ENCODE results near the gene POLE4. TPM values are rescaled to one million over a fixed set of nuclear protein-coding genes. Genes with fewer than 3 reads are reported as not detected.

Gene POLE4
- total and polyA plus RNA-seq, 8 donors, result 40.5 to 78.0 (median 45.7) TPM

DNA sequence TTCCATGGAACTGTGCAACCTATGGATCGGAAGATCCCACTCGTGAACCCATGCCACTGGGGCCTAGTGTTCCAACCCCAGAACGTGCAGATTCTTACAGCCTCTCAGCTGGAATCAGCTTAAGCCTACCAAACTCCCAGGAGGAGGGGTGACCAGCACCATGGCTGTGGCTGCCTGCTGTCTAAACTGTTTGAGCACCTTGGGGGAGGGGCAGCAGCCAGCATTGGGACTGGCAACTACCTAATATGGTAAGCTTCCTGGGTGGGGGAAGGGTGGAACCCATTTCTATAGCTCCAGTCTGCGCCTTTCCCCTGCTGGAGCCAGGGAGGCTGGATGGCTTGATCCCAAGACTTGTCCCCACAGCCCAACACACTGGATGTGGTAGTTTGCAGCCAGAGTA, 10.7 kb upstream of the POLE4 start:
- TF ChIP-seq, protein P1, sequence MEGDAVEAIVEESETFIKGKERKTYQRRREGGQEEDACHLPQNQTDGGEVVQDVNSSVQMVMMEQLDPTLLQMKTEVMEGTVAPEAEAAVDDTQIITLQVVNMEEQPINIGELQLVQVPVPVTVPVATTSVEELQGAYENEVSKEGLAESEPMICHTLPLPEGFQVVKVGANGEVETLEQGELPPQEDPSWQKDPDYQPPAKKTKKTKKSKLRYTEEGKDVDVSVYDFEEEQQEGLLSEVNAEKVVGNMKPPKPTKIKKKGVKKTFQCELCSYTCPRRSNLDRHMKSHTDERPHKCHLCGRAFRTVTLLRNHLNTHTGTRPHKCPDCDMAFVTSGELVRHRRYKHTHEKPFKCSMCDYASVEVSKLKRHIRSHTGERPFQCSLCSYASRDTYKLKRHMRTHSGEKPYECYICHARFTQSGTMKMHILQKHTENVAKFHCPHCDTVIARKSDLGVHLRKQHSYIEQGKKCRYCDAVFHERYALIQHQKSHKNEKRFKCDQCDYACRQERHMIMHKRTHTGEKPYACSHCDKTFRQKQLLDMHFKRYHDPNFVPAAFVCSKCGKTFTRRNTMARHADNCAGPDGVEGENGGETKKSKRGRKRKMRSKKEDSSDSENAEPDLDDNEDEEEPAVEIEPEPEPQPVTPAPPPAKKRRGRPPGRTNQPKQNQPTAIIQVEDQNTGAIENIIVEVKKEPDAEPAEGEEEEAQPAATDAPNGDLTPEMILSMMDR (IDR thresholded peaks at IDR 0.05), result no peak
- Histone ChIP-seq H3K36me3 (no peaks in the 10 kb centered on the region), H3K27me3 (no peaks in the 10 kb centered on the region), H3K27ac (no peak overlapping the region), H3K4me1 (no peaks in the 10 kb centered on the region), H3K4me3 (no peak overlapping the region), H3K9me3 (peaks cover 0 to 11% of the 10 kb centered on the region in 2 donors)
- DNase-seq (no peak), ATAC-seq (no peak)
- intact Hi-C loops (cut with DNase I), result no loop called here

DNA sequence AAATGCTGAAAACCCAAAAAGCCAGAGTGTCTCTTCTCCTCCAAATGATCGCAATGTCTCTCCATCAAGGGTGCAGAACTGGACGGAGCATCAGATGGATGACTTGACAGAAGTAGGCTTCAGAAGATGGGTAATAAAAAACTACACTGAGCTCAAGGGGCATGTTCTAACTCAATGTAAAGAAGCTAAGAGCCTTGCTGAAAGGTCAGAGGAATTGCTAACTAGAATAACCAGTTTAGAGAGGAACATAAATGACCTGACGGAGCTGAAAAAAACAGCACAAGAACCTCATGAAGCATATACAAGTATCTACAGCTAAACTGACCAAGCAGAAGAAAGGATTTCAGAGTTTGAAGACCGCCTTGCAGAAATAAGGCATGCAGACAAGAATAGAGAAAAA, 9.7 kb upstream of the POLE4 start:
- H3K27me3 ChIP-seq, result no peaks in the 10 kb centered on the region
- no peak for ATAC-seq
- no peak overlapping the region for H3K27ac ChIP-seq
- no peaks in the 10 kb centered on the region for H3K4me1 ChIP-seq
- TF ChIP-seq, protein P1 (IDR thresholded peaks at IDR 0.05), result no peak
- H3K9me3 ChIP-seq, result peaks cover 0 to 13% of the 10 kb centered on the region in 2 donors
- no peak overlapping the region for H3K4me3 ChIP-seq
- H3K36me3 ChIP-seq, result no peaks in the 10 kb centered on the region
- intact Hi-C loops (cut with DNase I), result no loop called here
- no peak for DNase-seq

DNA sequence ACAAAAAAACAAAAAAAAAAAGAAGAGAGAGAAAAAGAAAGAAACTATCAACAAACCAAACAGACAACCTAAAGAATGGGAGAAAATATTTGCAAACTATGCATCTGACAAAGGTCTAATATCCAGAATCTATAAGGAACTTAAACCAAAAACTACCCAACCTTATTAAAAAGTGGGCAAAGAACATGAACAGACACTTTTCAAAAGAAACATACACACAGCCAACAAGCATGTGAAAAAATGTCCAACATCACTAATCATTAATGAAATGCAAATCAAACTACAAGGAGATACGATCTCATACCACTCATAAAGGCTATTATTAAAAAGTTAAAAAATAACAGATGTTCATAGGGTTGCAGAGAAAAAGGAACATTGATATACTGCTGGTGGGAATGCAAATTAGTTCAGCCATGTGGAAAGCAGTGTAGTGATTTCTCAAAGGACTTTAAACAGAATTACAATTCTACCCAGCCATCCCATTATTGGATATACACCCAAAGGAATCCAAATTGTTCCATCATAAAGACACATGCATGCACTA, 7.2 kb upstream of the POLE4 start:
- H3K9me3 ChIP-seq, result peaks cover 0 to 13% of the 10 kb centered on the region in 2 donors
- no peaks in the 10 kb centered on the region for H3K27me3 ChIP-seq
- H3K4me1 ChIP-seq, result no peaks in the 10 kb centered on the region
- no peaks in the 10 kb centered on the region for H3K36me3 ChIP-seq
- intact Hi-C loops (cut with DNase I), result no loop called here
- H3K4me3 ChIP-seq, result no peak overlapping the region
- ATAC-seq (no peak), DNase-seq (no peak)
- no peak overlapping the region for H3K27ac ChIP-seq
- TF ChIP-seq, protein P1 (IDR thresholded peaks at IDR 0.05), result no peak

DNA sequence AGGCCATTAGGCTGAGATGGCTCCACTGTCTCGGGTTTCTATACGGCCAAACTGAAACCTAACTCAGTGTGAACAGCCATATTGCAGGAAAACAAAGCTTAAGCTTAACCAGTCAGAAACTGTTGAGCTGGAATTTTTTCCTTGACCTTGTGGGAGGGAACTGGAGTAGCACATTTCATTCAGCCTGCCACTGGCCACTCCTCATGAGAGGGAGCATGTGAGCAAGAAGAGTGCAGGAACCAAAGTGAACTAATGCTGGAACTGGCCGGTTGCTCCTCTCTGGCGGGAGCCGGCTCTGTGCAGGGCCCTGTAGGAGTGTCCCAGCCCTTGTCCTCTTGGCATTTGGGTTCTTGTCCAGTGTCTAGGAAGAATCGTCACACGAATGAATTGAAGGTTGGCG, 5.9 kb upstream of the POLE4 start:
- peaks cover 0 to 13% of the 10 kb centered on the region in 2 donors for H3K9me3 ChIP-seq
- intact Hi-C loops (cut with DNase I), result no loop called here
- peaks cover 0 to under 1% of the 10 kb centered on the region in 2 donors for H3K4me1 ChIP-seq
- no peaks in the 10 kb centered on the region for H3K36me3 ChIP-seq
- no peak for DNase-seq
- H3K27ac ChIP-seq, result no peak overlapping the region
- ATAC-seq, result no peak
- no peak overlapping the region for H3K4me3 ChIP-seq
- TF ChIP-seq, protein P1 (IDR thresholded peaks at IDR 0.05), result no peak
- H3K27me3 ChIP-seq, result no peaks in the 10 kb centered on the region

DNA sequence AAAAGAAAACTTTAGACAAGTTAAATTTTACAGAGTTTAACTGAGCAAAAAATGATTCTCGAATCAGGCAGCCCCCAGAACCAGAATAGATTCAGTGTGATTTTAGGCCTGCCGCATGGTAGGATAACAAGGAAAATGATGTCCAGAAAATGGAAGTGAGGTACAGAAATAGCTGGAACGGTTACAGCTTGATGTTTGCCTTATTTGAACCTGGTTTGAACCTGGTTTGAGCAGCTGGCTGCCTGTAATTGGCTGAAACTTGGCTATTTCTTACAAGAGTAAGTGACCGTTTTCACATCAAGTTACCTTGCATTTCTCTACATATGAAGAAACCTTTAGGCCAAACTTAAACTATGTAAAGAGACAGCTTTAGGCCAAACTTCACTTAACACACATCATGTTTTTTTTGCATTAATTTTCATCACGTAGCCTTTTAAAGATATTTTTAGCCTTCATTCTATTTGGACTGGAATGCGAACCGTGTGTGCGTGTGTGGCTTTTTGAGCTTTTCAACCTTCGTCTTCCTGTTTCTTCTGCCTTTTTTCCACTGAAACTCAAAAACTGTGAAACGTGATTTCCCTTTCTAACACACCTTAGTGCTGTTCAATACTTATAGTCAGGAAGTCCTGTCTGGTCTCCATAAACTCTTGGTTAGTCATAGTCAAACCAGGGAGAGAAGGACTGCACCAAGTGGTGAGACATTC, 4.5 kb upstream of the POLE4 start:
- peaks cover 0 to 8% of the 10 kb centered on the region in 2 donors for H3K4me1 ChIP-seq
- intact Hi-C loops (cut with DNase I), result no loop called here
- peaks cover 0 to 13% of the 10 kb centered on the region in 2 donors for H3K9me3 ChIP-seq
- no peaks in the 10 kb centered on the region for H3K36me3 ChIP-seq
- no peak overlapping the region for H3K4me3 ChIP-seq
- H3K27ac ChIP-seq, result no peak overlapping the region
- DNase-seq, result no peak
- no peaks in the 10 kb centered on the region for H3K27me3 ChIP-seq
- TF ChIP-seq, protein P1 (IDR thresholded peaks at IDR 0.05), result no peak
- no peak for ATAC-seq
